HUES6 (cell line): ENCODE results near the gene PCDHGA5.

ENCODE experiments used
- H3K27ac ChIP-seq: 2 replicates; pipeline ENCODE4 v1.7.0; 2013; ENCODE audit warnings: low read depth, mild to moderate bottlenecking, low read length, inconsistent platforms
- H3K27me3 ChIP-seq: 2 replicates; pipeline ENCODE4 v1.6.1; 2013; ENCODE audit warnings: low read length; ENCODE audit not compliant: control insufficient read depth, insufficient read depth
- H3K36me3 ChIP-seq: 2 replicates; pipeline ENCODE4 v1.6.1; 2013; ENCODE audit warnings: low read length; ENCODE audit not compliant: control insufficient read depth, insufficient read depth
- H3K4me1 ChIP-seq: 2 replicates; pipeline ENCODE4 v1.6.1; 2013; ENCODE audit warnings: low read length; ENCODE audit not compliant: control insufficient read depth, insufficient read depth
- H3K4me3 ChIP-seq: 2 replicates; pipeline ENCODE4 v1.5.1; 2013; ENCODE audit warnings: low read depth, low read length
- H3K9ac ChIP-seq: one replicate; pipeline ENCODE4 v1.6.1; 2013; ENCODE audit warnings: mild to moderate bottlenecking, low read length
- H3K9me3 ChIP-seq: 2 replicates; pipeline ENCODE4 v1.6.1; 2013; ENCODE audit warnings: low read depth, low read length; ENCODE audit not compliant: control insufficient read depth, insufficient read depth

PCDHGA5 gene

DNA sequence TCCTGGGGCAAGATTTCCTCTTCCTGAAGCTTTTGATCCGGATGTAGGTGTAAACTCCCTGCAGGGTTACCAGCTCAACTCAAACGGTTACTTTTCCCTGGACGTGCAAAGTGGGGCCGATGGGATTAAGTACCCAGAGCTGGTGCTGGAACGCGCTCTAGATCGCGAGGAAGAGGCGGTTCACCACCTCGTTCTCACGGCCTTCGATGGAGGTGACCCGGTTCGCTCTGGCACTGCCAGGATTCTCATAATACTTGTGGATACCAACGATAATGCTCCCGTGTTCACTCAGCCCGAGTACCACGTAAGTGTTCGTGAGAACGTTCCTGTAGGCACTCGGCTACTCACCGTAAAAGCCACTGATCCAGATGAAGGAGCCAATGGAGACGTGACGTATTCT is 8.3 kb upstream of the PCDHGA5 start:
- no peaks in the 10 kb centered on the region for H3K36me3 ChIP-seq
- H3K27ac ChIP-seq = no peak overlapping the region
- no peaks in the 10 kb centered on the region for H3K4me1 ChIP-seq
- no peak overlapping the region for H3K4me3 ChIP-seq
- H3K9ac ChIP-seq = no peak overlapping the region
- H3K9me3 ChIP-seq = peaks cover 45% of the 10 kb centered on the region
- H3K27me3 ChIP-seq = no peaks in the 10 kb centered on the region

- no peak overlapping the region for H3K4me3 ChIP-seq
- no peaks in the 10 kb centered on the region for H3K4me1 ChIP-seq
- no peak overlapping the region for H3K27ac ChIP-seq
- H3K9me3 ChIP-seq = peaks cover 45% of the 10 kb centered on the region
- no peaks in the 10 kb centered on the region for H3K27me3 ChIP-seq
- no peak overlapping the region for H3K9ac ChIP-seq
- H3K36me3 ChIP-seq = no peaks in the 10 kb centered on the region
These were observed 7.8 kb upstream of the PCDHGA5 start for GRCh38 chr5:141356133-141356532.

DNA sequence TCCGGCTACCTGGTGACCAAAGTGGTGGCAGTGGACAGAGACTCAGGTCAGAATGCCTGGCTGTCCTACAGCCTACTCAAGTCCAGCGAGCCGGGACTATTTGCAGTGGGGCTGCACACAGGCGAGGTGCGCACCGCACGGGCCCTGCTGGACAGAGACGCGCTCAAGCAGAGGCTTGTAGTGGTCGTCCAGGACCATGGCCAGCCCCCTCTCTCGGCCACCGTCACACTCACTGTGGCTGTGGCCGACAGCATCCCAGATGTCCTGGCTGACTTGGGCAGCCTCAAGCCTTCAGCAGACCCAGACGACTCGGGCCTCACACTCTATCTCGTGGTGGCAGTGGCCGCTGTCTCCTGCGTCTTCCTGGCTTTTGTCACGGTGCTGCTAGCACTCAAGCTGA is 7.0 kb upstream of the PCDHGA5 start:
- Histone ChIP-seq H3K36me3 (no peaks in the 10 kb centered on the region), H3K4me1 (no peaks in the 10 kb centered on the region), H3K9me3 (peaks cover 45% of the 10 kb centered on the region), H3K27ac (no peak overlapping the region), H3K4me3 (no peak overlapping the region), H3K9ac (no peak overlapping the region), H3K27me3 (no peaks in the 10 kb centered on the region)

DNA sequence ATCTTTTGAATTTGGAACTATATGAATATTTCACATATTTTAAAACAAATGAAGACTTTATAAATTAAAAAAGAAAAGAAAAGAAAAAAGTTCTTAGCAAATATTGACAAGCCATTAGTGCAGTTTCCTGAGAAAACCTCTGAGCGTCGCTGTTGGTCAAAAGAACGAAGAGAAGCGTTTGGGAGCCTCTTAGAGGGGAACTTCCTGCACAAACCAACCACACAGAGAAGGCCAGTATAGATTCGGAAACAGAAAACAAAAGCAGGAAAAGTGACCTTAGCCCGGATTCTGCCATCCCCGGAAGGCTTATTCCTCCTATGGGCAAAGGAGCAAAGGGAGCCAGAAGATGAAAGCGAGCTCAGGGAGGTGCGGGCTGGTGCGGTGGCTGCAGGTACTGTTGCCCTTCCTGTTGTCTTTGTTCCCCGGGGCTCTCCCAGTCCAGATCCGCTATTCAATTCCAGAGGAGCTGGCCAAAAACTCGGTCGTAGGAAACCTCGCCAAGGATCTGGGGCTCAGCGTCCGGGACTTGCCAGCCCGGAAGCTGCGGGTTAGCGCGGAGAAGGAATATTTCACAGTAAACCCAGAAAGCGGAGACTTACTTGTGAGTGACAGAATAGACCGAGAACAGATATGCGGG is 4.1 kb upstream of the PCDHGA5 start, which contains the start of gene PCDHGB2:
Gene PCDHGB2, plus strand, starts transcription at position 205 of the 637 bp plus-strand sequence. Its CDS starts 142 bp downstream, at position 347.
- H3K27me3 ChIP-seq = no peaks in the 10 kb centered on the region
- H3K9ac ChIP-seq = no peak within 1 kb of the TSS
- H3K4me3 ChIP-seq = peak within 1 kb of the TSS; percentile 31
- H3K27ac ChIP-seq = no peak within 1 kb of the TSS
- no peaks in the 10 kb centered on the region for H3K4me1 ChIP-seq
- H3K9me3 ChIP-seq = peaks cover 59% of the 10 kb centered on the region
- no peaks in the 10 kb centered on the region for H3K36me3 ChIP-seq

GRCh38 chr5:141360685-141361084 is 3.3 kb upstream of the PCDHGA5 start:
- H3K9ac ChIP-seq = no peak overlapping the region
- H3K36me3 ChIP-seq = no peaks in the 10 kb centered on the region; the same call in 1 of the 2 replicates
- no peak overlapping the region for H3K27ac ChIP-seq
- H3K4me3 ChIP-seq = no peak overlapping the region
- H3K9me3 ChIP-seq = peaks cover 60% of the 10 kb centered on the region
- H3K4me1 ChIP-seq = no peaks in the 10 kb centered on the region
- H3K27me3 ChIP-seq = no peaks in the 10 kb centered on the region

DNA sequence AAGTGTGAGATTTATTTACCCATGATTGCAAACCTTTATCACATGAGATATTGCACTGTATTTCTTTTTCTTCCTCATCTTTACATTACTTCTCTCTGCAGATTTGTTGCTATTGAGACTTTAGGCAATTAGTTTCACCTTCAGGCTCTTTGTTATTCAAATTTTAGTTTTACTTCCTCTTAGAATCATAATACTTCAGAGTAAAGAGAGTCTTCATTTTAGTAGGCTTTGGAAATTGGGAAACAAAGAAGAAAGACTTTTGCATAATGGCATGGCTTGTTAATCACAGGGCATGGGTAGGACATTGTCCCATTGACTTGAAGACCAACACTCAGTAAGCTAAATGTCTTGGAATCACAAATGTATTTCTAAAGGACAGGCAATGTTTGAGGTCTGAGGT is 1.2 kb upstream of the PCDHGA5 start:
- no peaks in the 10 kb centered on the region for H3K27me3 ChIP-seq
- H3K36me3 ChIP-seq = no peaks in the 10 kb centered on the region; the same call in 1 of the 2 replicates
- no peaks in the 10 kb centered on the region for H3K4me1 ChIP-seq
- H3K4me3 ChIP-seq = peak overlapping the region; percentile 5
- H3K9ac ChIP-seq = no peak overlapping the region
- peak overlapping the region; percentile 26; the same call in 1 of the 2 replicates for H3K27ac ChIP-seq
- peaks cover 54% of the 10 kb centered on the region for H3K9me3 ChIP-seq

GRCh38 chr5:141366016-141366896 is 2.3 kb downstream of the PCDHGA5 start:
- H3K36me3 ChIP-seq = no peaks in the 10 kb centered on the region; the same call in 1 of the 2 replicates
- H3K9me3 ChIP-seq = peaks cover 61% of the 10 kb centered on the region
- H3K4me3 ChIP-seq = no peak overlapping the region
- no peaks in the 10 kb centered on the region for H3K4me1 ChIP-seq
- no peak overlapping the region for H3K9ac ChIP-seq
- no peaks in the 10 kb centered on the region for H3K27me3 ChIP-seq
- H3K27ac ChIP-seq = no peak overlapping the region

DNA sequence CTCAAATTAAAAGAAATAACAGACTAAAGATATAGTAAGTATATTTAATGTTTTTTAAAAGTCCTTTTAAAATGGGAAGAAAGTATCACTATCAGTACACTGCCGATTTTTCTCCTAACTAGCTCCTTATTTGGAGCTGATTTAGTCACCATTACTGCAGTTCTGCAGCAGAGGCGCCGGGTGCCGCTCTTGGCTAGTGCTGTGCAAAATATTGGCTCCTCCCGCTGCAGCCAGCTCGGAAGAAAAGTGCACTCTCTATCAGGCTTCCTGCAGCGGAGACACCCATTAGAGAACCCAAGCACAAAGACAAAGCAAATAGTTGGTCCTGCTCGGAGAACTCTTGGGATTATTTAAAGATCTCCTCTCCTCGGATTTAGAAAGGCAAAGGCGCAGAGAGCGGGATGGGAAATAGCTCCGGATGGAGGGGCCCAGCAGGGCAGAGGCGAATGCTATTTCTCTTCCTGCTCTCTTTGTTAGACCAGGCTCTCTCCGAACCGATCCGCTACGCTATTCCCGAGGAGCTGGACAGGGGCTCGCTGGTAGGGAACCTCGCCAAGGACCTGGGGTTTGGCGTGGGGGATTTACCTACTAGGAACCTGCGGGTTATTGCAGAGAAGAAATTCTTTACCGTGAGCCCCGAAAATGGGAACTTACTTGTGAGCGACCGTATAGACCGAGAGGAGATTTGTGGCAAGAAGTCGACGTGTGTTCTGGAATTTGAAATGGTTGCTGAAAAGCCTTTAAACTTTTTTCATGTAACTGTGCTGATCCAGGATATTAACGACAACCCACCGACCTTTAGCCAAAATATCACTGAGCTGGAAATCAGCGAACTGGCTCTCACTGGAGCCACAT is 6.3 kb downstream of the PCDHGA5 start, which contains the start of gene PCDHGB3:
Gene PCDHGB3, plus strand, starts transcription at position 249 of the 855 bp plus-strand sequence. Its CDS starts 153 bp downstream, at position 402.
- peaks cover 57% of the 10 kb centered on the region for H3K9me3 ChIP-seq
- H3K4me1 ChIP-seq = no peaks in the 10 kb centered on the region
- H3K27me3 ChIP-seq = no peaks in the 10 kb centered on the region
- no peak within 1 kb of the TSS for H3K9ac ChIP-seq
- H3K36me3 ChIP-seq = no peaks in the 10 kb centered on the region; the same call in 1 of the 2 replicates
- H3K4me3 ChIP-seq = peak within 1 kb of the TSS; percentile 21
- H3K27ac ChIP-seq = no peak within 1 kb of the TSS

- no peaks in the 10 kb centered on the region for H3K27me3 ChIP-seq
- H3K27ac ChIP-seq = no peak overlapping the region
- H3K9ac ChIP-seq = no peak overlapping the region
- no peaks in the 10 kb centered on the region for H3K4me1 ChIP-seq
- no peaks in the 10 kb centered on the region for H3K36me3 ChIP-seq
- no peak overlapping the region for H3K4me3 ChIP-seq
- peaks cover 55% of the 10 kb centered on the region for H3K9me3 ChIP-seq
These were observed 7.9 kb downstream of the PCDHGA5 start for GRCh38 chr5:141371572-141372475.
